Measurements from ENCODE around the gene PLAU. TPM values are rescaled to one million over a fixed set of nuclear protein-coding genes. Genes with fewer than 3 reads are reported as not detected.

The PLAU gene
- 67.8 and 114 TPM in 2 replicates for total RNA-seq

GRCh38 chr10:73910764-73911552 lies at the start of gene PLAU:
TSS of gene PLAU (plus strand) at chr10:73911132. CDS start at chr10:73911556, 424 bp downstream.

GRCh38 chr10:73874267-73875138 lies 36.4 kb upstream of the PLAU start, which contains the start of gene CAMK2G:
TSS of gene CAMK2G (minus strand) at chr10:73874555. CDS start at chr10:73874461, 94 bp downstream.

Other genes starting within 250 kb of the PLAU start
- gene AGAP5, start 213.0 kb upstream of the PLAU start, total RNA-seq = 3.6 and 4.1 TPM in 2 replicates
- gene SEC24C, start 166.8 kb upstream of the PLAU start, total RNA-seq = 58.3 and 79.6 TPM in 2 replicates
- gene CHCHD1, start 129.1 kb upstream of the PLAU start, total RNA-seq = 15.2 and 23.6 TPM in 2 replicates
- gene ZSWIM8, start 125.5 kb upstream of the PLAU start, total RNA-seq = 57.2 and 80.4 TPM in 2 replicates
- gene NDST2, start 99.5 kb upstream of the PLAU start, total RNA-seq = 9.0 and 16.4 TPM in 2 replicates
- gene CAMK2G, start 36.6 kb upstream of the PLAU start, total RNA-seq = 28.2 and 32.3 TPM in 2 replicates
- 261 and 275 TPM in 2 replicates for gene VCL, start 87.0 kb downstream of the PLAU start, total RNA-seq
- gene AP3M1, start 239.7 kb downstream of the PLAU start, total RNA-seq = 31.1 and 37.1 TPM in 2 replicates
- gene ADK, start 240.1 kb downstream of the PLAU start, total RNA-seq = 26.8 and 53.4 TPM in 2 replicates